GM18861 (cell line): Measurements from ENCODE around the gene PEX5.

Source experiments
- ATAC-seq: cut with Tn5 transposase; IDR thresholded peaks from one replicate; pipeline ENCODE4 v1.9.1; 2021; ENCODE audit not compliant: unreplicated experiment

PEX5 gene

GRCh38 chr12:7189398-7190267, at the start of gene PEX5:
Gene PEX5 (plus strand): TSS chr12:7189686. CDS start chr12:7190378, 692 bp downstream.
- ATAC-seq: peak; percentile 91

DNA sequence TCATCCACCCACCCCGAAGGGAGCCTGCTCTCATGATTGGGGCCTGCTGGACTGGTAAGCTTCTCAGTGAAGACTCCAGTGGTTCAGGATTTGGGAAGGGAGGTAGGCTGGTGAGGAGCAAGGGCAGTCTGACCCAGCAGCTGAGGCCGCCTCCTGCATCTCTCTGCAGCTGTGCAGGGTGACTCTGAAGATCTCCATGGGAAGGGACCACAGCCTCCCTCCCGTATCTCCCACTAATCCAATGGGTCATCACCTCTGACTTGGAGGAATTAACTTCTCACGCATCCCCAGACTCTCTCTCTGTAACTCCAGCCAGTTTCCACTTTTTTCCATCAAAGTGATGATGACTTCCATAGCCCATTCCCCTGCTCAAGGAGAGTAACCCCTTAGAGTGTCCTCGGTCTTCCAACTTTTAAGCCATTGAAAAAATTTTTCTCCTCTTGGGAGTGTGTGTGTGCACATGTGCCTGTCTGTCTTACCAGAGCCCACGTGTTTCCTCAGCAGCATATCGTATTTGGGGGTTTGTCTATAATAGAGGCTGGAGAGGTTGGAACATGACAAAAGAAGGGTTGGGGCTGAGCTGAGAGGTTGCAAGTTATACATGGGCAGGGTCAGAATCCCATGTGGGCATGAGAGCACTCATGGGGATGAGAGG, 48.0 kb upstream of the PEX5 start:
- ATAC-seq: no peak

- ATAC-seq: no peak
These were observed 47.3 kb upstream of the PEX5 start for GRCh38 chr12:7142056-7142644.

DNA sequence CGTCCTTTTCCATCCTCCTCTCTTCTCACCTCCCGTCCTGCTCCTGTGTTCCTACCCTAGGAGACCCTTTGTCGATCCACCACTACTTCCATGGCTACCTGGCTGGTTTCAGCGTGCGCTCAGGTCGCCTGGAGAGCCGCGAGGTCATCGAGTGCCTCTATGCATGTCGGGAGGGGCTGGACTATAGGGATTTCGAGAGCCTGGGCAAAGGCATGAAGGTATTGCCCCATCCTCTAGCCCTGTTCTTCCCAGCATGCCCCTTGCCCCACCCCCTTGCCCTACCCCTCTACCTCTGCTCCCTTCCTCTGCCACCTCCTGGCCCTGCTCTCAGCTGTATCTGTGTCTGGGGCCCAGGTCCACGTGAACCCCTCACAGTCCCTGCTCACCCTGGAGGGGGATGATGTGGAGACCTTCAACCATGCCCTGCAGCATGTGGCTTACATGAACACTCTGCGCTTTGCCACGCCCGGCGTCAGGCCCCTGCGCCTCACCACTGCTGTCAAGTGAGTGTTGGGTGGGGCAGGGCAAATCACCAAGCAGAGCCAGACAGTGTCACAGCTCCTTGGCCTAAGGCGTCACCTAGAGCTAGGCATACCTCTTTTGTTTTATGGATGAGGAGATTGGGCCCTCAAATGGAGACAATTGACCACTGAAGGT, 46.5 kb upstream of the PEX5 start:
- ATAC-seq: no peak

- no peak for ATAC-seq
These were observed 45.9 kb upstream of the PEX5 start for GRCh38 chr12:7143564-7143963.

- no peak for ATAC-seq
These were observed 44.9 kb upstream of the PEX5 start for GRCh38 chr12:7144414-7145120.

- no peak for ATAC-seq
These were observed 43.8 kb upstream of the PEX5 start for GRCh38 chr12:7145671-7146070.

DNA sequence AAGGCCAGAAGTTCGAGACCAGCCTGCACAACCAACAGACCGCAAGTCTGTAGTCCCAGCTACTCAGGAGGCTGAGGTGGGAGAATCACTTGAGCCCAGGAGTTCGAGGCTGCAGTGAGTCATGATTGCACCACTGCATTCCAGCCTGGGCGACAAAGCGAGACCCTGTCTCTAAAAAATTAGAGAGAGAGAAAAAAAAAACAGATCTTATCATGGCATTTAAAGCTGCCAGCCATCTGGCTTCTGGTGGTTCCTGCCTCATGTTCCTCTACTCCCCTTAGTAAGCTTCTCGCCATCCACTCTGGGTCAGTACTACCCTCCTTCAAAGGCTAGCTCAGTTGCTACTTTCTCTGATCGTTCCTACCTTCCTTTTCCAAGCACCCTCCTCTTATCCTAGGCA, 43.3 kb upstream of the PEX5 start:
- ATAC-seq: no peak

GRCh38 chr12:7146906-7147305, 42.6 kb upstream of the PEX5 start:
- ATAC-seq: no peak

- no peak for ATAC-seq
These were observed 39.1 kb upstream of the PEX5 start for GRCh38 chr12:7150356-7150755.

DNA sequence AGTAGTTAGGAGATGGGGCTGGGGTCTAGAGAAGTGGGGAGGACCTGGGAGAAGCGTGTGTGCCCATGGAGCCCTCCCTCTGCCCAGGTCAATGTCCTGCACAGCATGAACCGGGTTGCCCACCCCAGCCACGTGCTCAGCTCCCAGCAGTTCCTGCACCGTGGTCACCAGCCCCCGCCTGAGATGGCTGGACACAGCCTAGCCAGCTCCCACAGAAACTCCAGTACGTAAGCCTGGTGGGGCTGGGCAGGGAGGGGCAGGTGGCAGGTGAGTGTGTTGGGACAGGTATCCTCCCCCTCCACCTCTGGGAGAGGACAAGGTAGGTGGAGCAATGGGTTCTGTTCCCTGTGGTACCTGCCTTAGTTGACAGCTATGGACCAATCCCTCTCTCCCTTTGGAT, 38.6 kb upstream of the PEX5 start:
- no peak for ATAC-seq

DNA sequence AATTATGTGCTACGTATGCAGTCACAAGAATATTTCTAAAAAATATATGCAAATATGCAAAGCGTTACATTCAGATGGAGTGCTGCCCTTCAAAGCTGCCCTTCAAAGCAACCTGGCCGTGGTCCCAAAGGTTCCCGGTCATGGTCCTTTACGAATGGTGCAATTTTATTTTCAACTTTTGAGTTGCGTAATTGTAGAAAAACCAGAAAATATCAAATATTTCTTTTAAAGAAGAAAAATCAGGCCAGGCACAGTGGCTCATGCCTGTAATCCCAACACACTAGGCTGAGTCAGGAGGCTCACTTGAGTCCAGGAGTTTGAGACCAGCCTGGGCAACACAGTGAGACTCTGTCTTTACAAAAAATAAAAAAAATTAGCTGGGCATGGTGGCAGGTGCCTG, 38.0 kb upstream of the PEX5 start:
- ATAC-seq: no peak

GRCh38 chr12:7152818-7153217, 36.7 kb upstream of the PEX5 start:
- ATAC-seq: no peak

DNA sequence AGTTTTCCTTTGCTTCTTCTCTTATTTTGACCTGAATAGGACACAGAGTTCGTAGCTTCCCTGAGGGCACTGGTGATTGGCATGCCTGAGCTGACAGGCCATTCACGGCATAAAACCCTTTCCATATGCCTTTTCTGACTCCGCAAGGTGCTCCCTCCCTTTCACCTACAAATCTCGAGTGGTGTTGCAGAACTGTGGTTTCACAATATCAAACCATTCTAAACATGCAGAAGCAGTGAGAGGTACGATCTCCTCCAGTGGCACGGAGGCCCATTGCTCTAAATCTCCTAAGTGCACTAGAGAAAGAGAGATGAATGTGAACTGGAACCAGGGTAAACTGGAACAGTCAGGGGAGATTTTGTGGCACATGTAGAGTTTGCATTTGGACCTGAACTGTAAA, 35.4 kb upstream of the PEX5 start:
- no peak for ATAC-seq

- ATAC-seq: no peak
These were observed 34.5 kb upstream of the PEX5 start for GRCh38 chr12:7154901-7155470.

GRCh38 chr12:7155471-7156034, 33.9 kb upstream of the PEX5 start:
- ATAC-seq: no peak

- no peak for ATAC-seq
These were observed 33.0 kb upstream of the PEX5 start for GRCh38 chr12:7156259-7157197.

- no peak for ATAC-seq
These were observed 32.1 kb upstream of the PEX5 start for GRCh38 chr12:7157391-7157790.
